Measurements from ENCODE around the gene SLC37A1.
A peak's percentile ranks its signal among the peaks of the same experiment; 100 is the strongest.

SLC37A1 gene

DNA sequence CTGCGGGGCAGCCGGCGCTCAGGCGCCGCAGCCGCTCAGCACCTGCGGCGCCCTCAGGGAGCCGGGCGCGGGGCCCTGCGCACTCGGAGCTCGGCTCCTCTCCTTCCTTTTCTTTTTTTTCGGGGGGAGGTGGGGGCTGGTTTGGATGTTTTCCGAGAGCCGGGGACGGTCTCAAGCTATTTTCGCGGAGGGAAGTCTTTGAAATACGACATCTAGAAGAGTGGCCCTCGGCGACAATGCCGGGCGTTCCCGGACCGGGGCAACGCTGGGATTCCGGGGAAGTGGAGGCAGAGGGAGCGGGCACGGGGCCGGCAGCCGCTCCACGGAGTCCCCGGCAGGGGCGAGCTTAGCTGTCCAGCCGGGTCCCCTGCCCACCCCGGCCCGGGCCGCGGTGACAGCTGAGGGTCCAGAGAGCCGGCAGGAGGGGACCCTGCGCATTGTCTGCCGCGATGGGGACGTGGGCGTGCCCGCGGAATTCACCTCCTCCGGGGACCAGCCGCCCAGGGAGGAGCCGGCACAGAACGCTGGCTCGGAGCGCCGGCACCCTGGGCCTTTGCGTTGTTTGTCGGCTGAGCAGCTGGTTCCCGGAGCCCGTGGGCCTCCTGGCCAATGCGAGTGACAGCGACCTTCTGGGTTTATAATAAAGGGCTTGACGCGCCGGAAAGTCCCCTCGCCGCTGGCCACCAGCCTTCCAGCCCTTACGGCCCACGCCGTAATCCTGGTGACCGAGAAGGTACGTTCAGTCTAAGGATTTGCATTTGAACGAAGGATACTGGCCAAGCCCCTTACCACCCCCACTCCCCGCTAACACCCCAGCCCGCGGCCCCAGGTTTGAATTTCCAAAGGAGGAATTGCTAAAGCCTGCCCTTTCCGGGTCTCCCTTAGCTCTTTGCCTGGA, 582 bp downstream of the SLC37A1 start:
- no peak for TF ChIP-seq CTCF (IDR thresholded peaks at IDR 0.05)
- Mint-ChIP-seq H3K4me3 (peak overlapping the region; percentile 84), H3K27ac (no peak overlapping the region), H3K4me1 (peaks cover 64% of the 10 kb centered on the region), H3K9me3 (no peaks in the 10 kb centered on the region), H3K36me3 (ENCODE audit: low read depth) (no peaks in the 10 kb centered on the region), H3K27me3 (ENCODE audit: low read depth, poor library complexity) (peaks cover 45% of the 10 kb centered on the region)
- peak; percentile 60 for DNase-seq

DNA sequence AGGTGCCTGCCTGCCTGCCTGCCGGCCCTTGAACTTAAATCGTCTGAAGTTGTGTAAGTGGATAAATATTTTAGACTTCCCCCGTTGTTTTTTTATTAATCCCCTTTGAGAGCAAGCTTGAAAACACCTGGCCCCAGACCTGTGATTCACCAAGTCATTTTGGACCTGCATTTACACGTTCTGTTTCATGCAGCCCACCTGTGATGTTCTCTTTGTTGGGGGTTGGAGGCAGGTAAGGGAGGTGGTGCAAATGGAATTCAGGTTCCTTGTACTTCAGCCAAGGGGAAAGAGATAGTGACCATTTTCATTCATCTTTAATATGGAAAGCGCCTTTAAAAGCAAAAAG, 1.2 kb downstream of the SLC37A1 start:
- no peaks in the 10 kb centered on the region for H3K36me3 Mint-ChIP-seq (ENCODE audit: low read depth)
- peak overlapping the region; percentile 84 for H3K4me3 Mint-ChIP-seq
- H3K27ac Mint-ChIP-seq = no peak overlapping the region
- no peak for TF ChIP-seq CTCF (IDR thresholded peaks at IDR 0.05)
- H3K4me1 Mint-ChIP-seq = peaks cover 58% of the 10 kb centered on the region
- H3K9me3 Mint-ChIP-seq = no peaks in the 10 kb centered on the region
- no peak for DNase-seq
- H3K27me3 Mint-ChIP-seq (ENCODE audit: low read depth, poor library complexity) = peaks cover 46% of the 10 kb centered on the region

- Mint-ChIP-seq H3K27ac (no peak overlapping the region), H3K9me3 (no peaks in the 10 kb centered on the region), H3K4me1 (peaks cover 56% of the 10 kb centered on the region), H3K4me3 (peak overlapping the region; percentile 84), H3K27me3 (ENCODE audit: low read depth, poor library complexity) (peaks cover 55% of the 10 kb centered on the region), H3K36me3 (ENCODE audit: low read depth) (no peaks in the 10 kb centered on the region)
- DNase-seq = peak; percentile 31
- TF ChIP-seq CTCF (IDR thresholded peaks at IDR 0.05) = no peak
Measured at GRCh38 chr21:42515708-42516502, 2.3 kb downstream of the SLC37A1 start.

DNA sequence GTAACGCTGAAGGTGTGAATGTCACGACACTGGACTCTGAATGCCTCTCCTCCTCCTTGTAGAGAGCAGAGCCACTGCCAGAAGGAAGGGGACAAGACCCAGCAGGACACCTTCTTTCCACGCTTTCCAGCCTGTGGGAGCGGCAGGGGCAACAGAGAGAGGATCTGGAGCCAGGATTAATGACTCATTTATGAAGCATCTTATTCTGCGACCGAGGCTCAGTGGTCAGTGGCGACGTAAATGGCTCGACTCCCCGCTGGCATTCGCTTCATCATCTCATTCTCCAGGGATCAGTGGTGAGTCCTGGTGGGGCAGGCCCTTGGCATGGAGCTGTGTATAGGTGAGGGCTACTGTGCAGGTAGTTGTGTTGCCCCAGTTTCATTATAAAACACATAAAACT, 4.6 kb downstream of the SLC37A1 start:
- no peaks in the 10 kb centered on the region for H3K9me3 Mint-ChIP-seq
- H3K4me1 Mint-ChIP-seq = peaks cover 55% of the 10 kb centered on the region
- H3K27ac Mint-ChIP-seq = no peak overlapping the region
- DNase-seq = no peak
- no peak for TF ChIP-seq CTCF (IDR thresholded peaks at IDR 0.05)
- peaks cover 51% of the 10 kb centered on the region for H3K27me3 Mint-ChIP-seq (ENCODE audit: low read depth, poor library complexity)
- no peak overlapping the region for H3K4me3 Mint-ChIP-seq
- no peaks in the 10 kb centered on the region for H3K36me3 Mint-ChIP-seq (ENCODE audit: low read depth)

- H3K27me3 Mint-ChIP-seq (ENCODE audit: low read depth, poor library complexity) = peaks cover 48% of the 10 kb centered on the region
- H3K27ac Mint-ChIP-seq = no peak overlapping the region
- no peaks in the 10 kb centered on the region for H3K36me3 Mint-ChIP-seq (ENCODE audit: low read depth)
- no peak for DNase-seq
- no peak overlapping the region for H3K4me3 Mint-ChIP-seq
- H3K9me3 Mint-ChIP-seq = no peaks in the 10 kb centered on the region
- H3K4me1 Mint-ChIP-seq = peaks cover 58% of the 10 kb centered on the region
- no peak for TF ChIP-seq CTCF (IDR thresholded peaks at IDR 0.05)
Measured at GRCh38 chr21:42518626-42519025, 5.0 kb downstream of the SLC37A1 start.
